ACC112 (cell line): ENCODE data around the gene FOXO3.

Experiments used
- H2AFZ ChIP-seq: fragments of 200-600 bp; sonication (generic); one replicate; pipeline ENCODE4 v1.6.0; 2017; ENCODE audit warnings: antibody characterized with exemption, low read length; ENCODE audit not compliant: unreplicated experiment
- H3K27ac ChIP-seq: fragments of 200-600 bp; sonication (generic); 2 replicates; pipeline ENCODE4 v1.5.1; 2014; ENCODE audit warnings: low read depth, mild to moderate bottlenecking, antibody characterized with exemption, low read length, moderate library complexity
- H3K27me3 ChIP-seq: fragments of 200-600 bp; sonication (generic); 2 replicates; pipeline ENCODE4 v1.6.1; 2014; ENCODE audit warnings: mild to moderate bottlenecking, antibody characterized with exemption, low read length, moderate library complexity, mixed read lengths; ENCODE audit not compliant: insufficient read depth
- H3K36me3 ChIP-seq: fragments of 200-600 bp; sonication (generic); 2 replicates; pipeline ENCODE4 v1.6.1; 2016; ENCODE audit warnings: mild to moderate bottlenecking, antibody characterized with exemption, low read length, moderate library complexity, mixed read lengths; ENCODE audit not compliant: insufficient read depth
- H3K4me1 ChIP-seq: fragments of 200-600 bp; sonication (generic); one replicate; pipeline ENCODE4 v1.6.1; 2016; ENCODE audit warnings: low read length, mixed read lengths; ENCODE audit not compliant: insufficient read depth, unreplicated experiment, control insufficient read depth
- H3K4me3 ChIP-seq: fragments of 200-600 bp; sonication (generic); 2 replicates; pipeline ENCODE4 v1.5.1; 2014; ENCODE audit warnings: mild to moderate bottlenecking, low read depth, low read length
- H3K79me2 ChIP-seq: fragments of 200-600 bp; sonication (generic); one replicate; pipeline ENCODE4 v1.6.0; 2016; ENCODE audit warnings: low read length; ENCODE audit not compliant: control insufficient read depth, unreplicated experiment, insufficient read depth

Gene FOXO3

DNA sequence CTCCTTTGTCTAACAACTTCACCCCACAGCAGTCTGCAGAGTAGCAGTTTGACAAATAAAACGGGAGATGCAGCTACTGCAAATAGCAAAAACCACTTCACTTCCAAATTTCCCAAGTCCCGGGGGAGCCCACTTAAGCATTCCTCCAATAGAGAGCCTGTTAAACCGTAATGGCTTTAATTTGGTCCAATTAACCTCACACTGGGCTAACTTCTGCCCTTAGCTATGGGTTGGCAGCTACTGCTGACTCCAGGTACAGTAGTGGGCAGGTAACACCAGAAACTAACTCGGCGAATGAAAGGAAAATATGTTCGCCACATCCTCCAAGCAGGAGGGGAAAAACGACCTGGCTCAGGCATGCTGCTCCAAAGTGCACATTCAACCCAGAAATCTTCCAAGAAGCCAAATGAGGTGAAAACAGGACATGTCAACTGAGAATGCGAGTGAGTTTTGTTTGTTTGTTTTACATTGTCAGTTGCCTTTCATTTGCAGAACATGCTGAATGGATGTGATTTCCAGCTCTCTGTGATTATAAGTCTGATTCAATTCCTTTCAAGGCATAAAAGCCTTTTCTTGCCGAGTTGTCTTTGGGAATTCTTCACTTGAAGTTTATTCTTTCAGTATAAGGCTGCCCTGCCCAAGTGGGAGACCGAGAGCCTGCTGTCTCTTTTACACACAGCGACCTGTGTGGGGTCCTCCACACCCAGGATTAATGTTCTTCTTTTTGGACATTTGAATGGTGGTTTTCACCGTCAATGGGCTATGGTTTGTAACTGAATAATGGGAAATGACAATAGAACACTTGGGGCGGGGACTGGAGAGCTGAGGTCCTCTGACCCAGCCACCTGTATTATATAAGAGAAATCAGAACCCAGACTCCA is 170.2 kb downstream of the FOXO3 start:
- no peaks in the 10 kb centered on the region for H3K36me3 ChIP-seq
- no peaks in the 10 kb centered on the region for H3K27me3 ChIP-seq
- no peak overlapping the region for H3K27ac ChIP-seq
- H3K79me2 ChIP-seq = no peaks in the 10 kb centered on the region
- peaks cover 19% of the 10 kb centered on the region for H3K4me1 ChIP-seq
- no peak overlapping the region for H2AFZ ChIP-seq
- H3K4me3 ChIP-seq = no peak overlapping the region

GRCh38 chr6:108732091-108732870 is 171.6 kb downstream of the FOXO3 start:
- Histone ChIP-seq H3K27ac (no peak overlapping the region), H3K79me2 (no peaks in the 10 kb centered on the region)

DNA sequence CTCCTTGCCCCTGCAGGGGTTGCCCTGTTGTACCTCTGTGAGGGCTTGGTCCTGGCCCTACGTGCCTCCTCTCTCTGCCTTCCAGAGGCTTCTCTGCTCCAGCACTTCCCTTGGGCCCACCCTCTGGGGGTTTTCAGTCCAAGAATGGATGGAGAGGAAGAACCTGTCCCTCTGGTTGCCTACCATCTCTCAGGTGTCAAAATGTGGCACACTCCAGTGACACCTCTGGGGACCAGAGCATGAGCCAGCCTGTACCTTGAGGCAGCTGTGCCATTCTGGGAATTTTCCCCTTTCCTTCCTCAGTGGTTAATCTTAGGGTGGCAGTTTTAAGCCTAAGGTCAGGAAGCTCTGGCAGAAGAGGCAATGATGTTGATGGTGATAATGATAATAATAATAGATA is 172.3 kb downstream of the FOXO3 start:
- no peak overlapping the region for H3K4me3 ChIP-seq
- no peaks in the 10 kb centered on the region for H3K79me2 ChIP-seq
- no peaks in the 10 kb centered on the region for H3K36me3 ChIP-seq
- H3K27ac ChIP-seq = no peak overlapping the region
- peaks cover 31% of the 10 kb centered on the region for H3K4me1 ChIP-seq
- no peaks in the 10 kb centered on the region for H3K27me3 ChIP-seq
- H2AFZ ChIP-seq = no peak overlapping the region

More at GRCh38 chr6:108732091-108732870, 171.6 kb downstream of the FOXO3 start:
- Histone ChIP-seq H2AFZ (no peak overlapping the region), H3K36me3 (no peaks in the 10 kb centered on the region), H3K4me1 (peaks cover 29% of the 10 kb centered on the region), H3K27me3 (no peaks in the 10 kb centered on the region), H3K4me3 (no peak overlapping the region)

DNA sequence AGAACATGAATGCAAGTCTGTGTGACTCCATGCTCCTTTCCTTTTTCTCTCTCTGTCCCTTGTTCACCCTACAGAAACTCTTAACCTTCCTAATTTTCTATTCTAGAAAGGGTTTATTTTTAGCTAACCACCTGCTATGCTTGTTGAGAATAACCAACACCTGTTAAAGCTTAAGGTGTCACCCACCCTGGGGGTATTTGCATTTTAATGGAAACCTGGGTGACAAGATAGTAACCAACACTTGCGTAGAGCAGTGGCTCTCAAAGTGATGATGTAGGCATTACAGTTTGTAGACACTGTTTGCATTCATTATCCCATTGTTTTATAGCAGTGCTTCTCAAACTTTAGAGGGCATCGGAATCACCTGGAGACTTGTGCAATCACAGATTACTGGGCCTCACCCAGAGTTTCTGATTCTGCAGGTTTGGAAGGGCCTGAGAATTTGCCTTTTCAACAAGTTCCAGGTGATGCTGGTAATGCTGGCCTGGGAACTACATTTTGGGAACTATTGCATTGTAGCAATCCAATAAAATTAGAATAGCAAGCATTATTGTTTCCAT is 173.1 kb downstream of the FOXO3 start:
- H3K4me3 ChIP-seq = no peak overlapping the region
- H3K79me2 ChIP-seq = no peaks in the 10 kb centered on the region
- H3K27me3 ChIP-seq = no peaks in the 10 kb centered on the region
- H3K4me1 ChIP-seq = peaks cover 39% of the 10 kb centered on the region
- no peak overlapping the region for H3K27ac ChIP-seq
- no peaks in the 10 kb centered on the region for H3K36me3 ChIP-seq
- H2AFZ ChIP-seq = no peak overlapping the region
